ENCODE measurements around the gene NDUFB10.
"Not testable (repeated sequence)": the region's sequence is repeated elsewhere in the genome, so short reads cannot be mapped to it uniquely, and the experiment has no call there.

Gene NDUFB10

GRCh38 chr16:1946495-1947368, 12.6 kb upstream of the NDUFB10 start:
- DNase-seq (ENCODE audit: low read depth) = no peak

GRCh38 chr16:1947369-1947670, 12.0 kb upstream of the NDUFB10 start:
- no peak for DNase-seq (ENCODE audit: low read depth)

GRCh38 chr16:1949507-1949906, 9.8 kb upstream of the NDUFB10 start:
- DNase-seq (ENCODE audit: low read depth) = no peak

- no peak for DNase-seq (ENCODE audit: low read depth)
Observed at GRCh38 chr16:1950047-1950446, 9.3 kb upstream of the NDUFB10 start.

GRCh38 chr16:1950559-1950958, 8.8 kb upstream of the NDUFB10 start:
- DNase-seq (ENCODE audit: low read depth) = no peak

GRCh38 chr16:1953734-1954133, 5.6 kb upstream of the NDUFB10 start:
- no peak for DNase-seq (ENCODE audit: low read depth)

GRCh38 chr16:1957434-1958142, 1.8 kb upstream of the NDUFB10 start:
- not testable (repeated sequence) for DNase-seq (ENCODE audit: low read depth)

- not testable (repeated sequence) for DNase-seq (ENCODE audit: low read depth)
Observed at GRCh38 chr16:1958143-1958491, 1.2 kb upstream of the NDUFB10 start.

- no peak for DNase-seq (ENCODE audit: low read depth)
Observed at GRCh38 chr16:1958715-1959268, 546 bp upstream of the NDUFB10 start.

- no peak for DNase-seq (ENCODE audit: low read depth)
Observed at GRCh38 chr16:1960665-1961630, 1.6 kb downstream of the NDUFB10 start.

GRCh38 chr16:1961651-1962067, 2.3 kb downstream of the NDUFB10 start:
- no peak for DNase-seq (ENCODE audit: low read depth)

- DNase-seq (ENCODE audit: low read depth) = not testable (repeated sequence)
Observed at GRCh38 chr16:1962161-1963153, 3.1 kb downstream of the NDUFB10 start.

GRCh38 chr16:1963806-1964505, 4.6 kb downstream of the NDUFB10 start:
- DNase-seq (ENCODE audit: low read depth) = no peak

- peak; percentile 93 for DNase-seq (ENCODE audit: low read depth)
Observed at GRCh38 chr16:1964506-1965395, 5.4 kb downstream of the NDUFB10 start, which contains the start of gene RPS2. Gene RPS2 (minus strand): TSS chr16:1964826. CDS start chr16:1964625, 201 bp downstream.

- no peak for DNase-seq (ENCODE audit: low read depth)
Observed at GRCh38 chr16:1965396-1966001, 6.2 kb downstream of the NDUFB10 start.

GRCh38 chr16:1966460-1966859, 7.1 kb downstream of the NDUFB10 start, which contains the start of gene RNF151:
Gene RNF151 (plus strand): TSS chr16:1966856. CDS start chr16:1966882, 26 bp downstream.
- DNase-seq (ENCODE audit: low read depth) = no peak

GRCh38 chr16:1968146-1968953, 9.0 kb downstream of the NDUFB10 start:
- DNase-seq (ENCODE audit: low read depth) = no peak
